HepG2 (cell line): ENCODE results near the gene NCKIPSD. TPM values are rescaled to one million over a fixed set of nuclear protein-coding genes. Genes with fewer than 3 reads are reported as not detected.
A peak's percentile ranks its signal among the peaks of the same experiment; 100 is the strongest.

Experiments used
- CBFB ChIP-seq: sonication (generic); formaldehyde crosslinking; IDR thresholded peaks from 2 replicates; pipeline ENCODE4 v1.4.0; 2020; ENCODE audit warnings: missing genetic modification reagents
- HOXA3 ChIP-seq: sonication (generic); formaldehyde crosslinking; IDR thresholded peaks from 2 replicates; pipeline ENCODE4 v1.5.0; 2020; ENCODE audit warnings: missing genetic modification reagents
- ISL2 ChIP-seq: sonication (generic); formaldehyde crosslinking; IDR thresholded peaks from 2 replicates; pipeline ENCODE4 v1.5.0; 2020; ENCODE audit warnings: missing genetic modification reagents
- LRRFIP1 ChIP-seq: sonication (generic); formaldehyde crosslinking; conservative IDR thresholded peaks from 2 replicates; pipeline ENCODE4 v1.4.0; 2020; ENCODE audit warnings: missing genetic modification reagents
- POGK ChIP-seq: sonication (generic); formaldehyde crosslinking; conservative IDR thresholded peaks from 2 replicates; pipeline ENCODE4 v1.8.0; 2022; ENCODE audit warnings: mild to moderate bottlenecking, moderate library complexity, missing genetic modification reagents
- RBAK ChIP-seq: sonication (generic); formaldehyde crosslinking; IDR thresholded peaks from 2 replicates; pipeline ENCODE4 v1.5.1; 2020; ENCODE audit warnings: mild to moderate bottlenecking, missing genetic modification reagents
- RBM22 ChIP-seq: fragments of 200-400 bp; formaldehyde crosslinking; optimal IDR thresholded peaks from 2 replicates; pipeline ENCODE3; 2017; ENCODE audit warnings: mild to moderate bottlenecking, low read length, moderate library complexity
- SMARCE1 ChIP-seq: fragments of 450-650 bp; IDR thresholded peaks from 2 replicates; pipeline ENCODE4 v1.6.1; 2017; ENCODE audit warnings: borderline replicate concordance
- SOX5 ChIP-seq: IDR thresholded peaks from 2 replicates; pipeline ENCODE4 v1.6.1; 2016; ENCODE audit warnings: borderline replicate concordance
- YEATS4 ChIP-seq: sonication (generic); formaldehyde crosslinking; IDR thresholded peaks from 2 replicates; pipeline ENCODE4 v1.4.0; 2020; ENCODE audit warnings: missing genetic modification reagents, borderline replicate concordance
- ZNF207 ChIP-seq: fragments of 450-650 bp; IDR thresholded peaks from 2 replicates; pipeline ENCODE4 v1.6.1; 2016; ENCODE audit warnings: antibody characterized with exemption, borderline replicate concordance
- ZNF235 ChIP-seq: sonication (generic); formaldehyde crosslinking; IDR thresholded peaks from 2 replicates; pipeline ENCODE4 v1.8.1; 2023; ENCODE audit warnings: mild to moderate bottlenecking, missing genetic modification reagents, borderline replicate concordance
- ZNF281 ChIP-seq: sonication (generic); formaldehyde crosslinking; IDR thresholded peaks from 2 replicates; pipeline ENCODE4 v1.4.0; 2020; ENCODE audit warnings: missing genetic modification reagents, borderline replicate concordance
- ZNF800 ChIP-seq: sonication (generic); formaldehyde crosslinking; IDR thresholded peaks from 2 replicates; pipeline ENCODE4 v1.4.0; 2020; ENCODE audit warnings: missing genetic modification reagents
- ZNF816 ChIP-seq: sonication (generic); formaldehyde crosslinking; IDR thresholded peaks from 2 replicates; pipeline ENCODE4 v1.8.0; 2022; ENCODE audit warnings: missing genetic modification reagents, mild to moderate bottlenecking, borderline replicate concordance
- polyA plus RNA-seq, 8 experiments: library from polyadenylated mRNA; depleted of rRNA in 3 of 8; stranded (reverse) in 7 of 8; unstranded in 1 of 8; fragments of >200 nt; fragmentation: Illumina TruSeq in 4 of 8; extraction: Trizol in 4 of 8; gene quantifications; 2 replicates each; pipeline versions ENCODE4 v1.2.1 to v1.2.3, GENCODE V29; 2011 to 2016; ENCODE audit warnings: low read depth in 4 of 8, missing spikeins in 1 of 8, mixed read lengths in 1 of 8; ENCODE audit not compliant: insufficient read depth in 1 of 8
- total RNA-seq, 5 experiments: library from RNA; depleted of rRNA; stranded (reverse); fragments of >200 nt; fragmentation: Illumina TruSeq; extraction: Trizol; gene quantifications; 2 replicates each; pipeline ENCODE4 v1.2.3, GENCODE V29; 2016; ENCODE audit warnings: low read depth in 1 of 5
- TF ChIP-seq, protein P1 (sequence below): sonication (generic); formaldehyde crosslinking; IDR thresholded peaks from 2 replicates; pipeline ENCODE4 v1.4.0; 2020; ENCODE audit warnings: missing genetic modification reagents
- TF ChIP-seq, protein P2 (sequence below): sonication (generic); formaldehyde crosslinking; IDR thresholded peaks from 2 replicates; pipeline ENCODE4 v1.8.1; 2022; ENCODE audit warnings: mild to moderate bottlenecking, missing genetic modification reagents

NCKIPSD gene
- total and polyA plus RNA-seq, 2 of the 13 experiments (the other 11 are each of a cell fraction or from before 2014, with no cell fraction given) = 13.5 to 35.2 TPM

DNA sequence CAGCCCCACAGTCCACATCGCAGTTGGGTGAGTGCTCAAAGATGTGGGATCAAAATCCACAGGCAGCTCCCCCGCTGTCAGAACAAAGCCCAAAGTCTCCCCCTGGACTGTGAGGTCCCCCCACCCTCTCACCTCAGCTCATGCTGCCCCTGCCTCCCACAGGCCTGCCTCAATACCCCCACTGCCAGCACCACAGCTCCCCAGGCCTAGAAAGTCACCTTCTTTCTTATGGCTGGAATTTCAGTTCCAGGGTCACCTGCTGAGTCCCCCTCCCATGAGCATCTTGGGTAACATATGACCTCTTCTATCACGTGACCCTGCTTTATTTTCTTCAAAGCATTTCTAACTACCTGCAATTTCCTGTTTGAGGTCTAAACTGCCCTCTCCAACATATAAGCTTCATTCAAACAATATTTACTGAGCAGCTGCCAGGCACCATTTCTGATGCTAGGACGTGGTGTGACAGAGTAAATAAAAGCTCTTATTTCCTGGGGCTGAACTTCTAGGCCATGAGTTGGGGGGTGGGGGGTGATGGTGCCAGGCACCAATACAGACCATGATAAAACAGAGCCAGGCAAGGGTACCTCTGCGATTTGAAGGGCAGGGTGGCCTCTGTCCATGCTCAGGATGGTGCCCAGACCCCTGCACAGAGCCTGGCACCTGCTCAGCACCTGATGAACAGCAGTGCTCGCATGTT is 61.7 kb downstream of the NCKIPSD start (continued):
- TF ChIP-seq, protein P1, sequence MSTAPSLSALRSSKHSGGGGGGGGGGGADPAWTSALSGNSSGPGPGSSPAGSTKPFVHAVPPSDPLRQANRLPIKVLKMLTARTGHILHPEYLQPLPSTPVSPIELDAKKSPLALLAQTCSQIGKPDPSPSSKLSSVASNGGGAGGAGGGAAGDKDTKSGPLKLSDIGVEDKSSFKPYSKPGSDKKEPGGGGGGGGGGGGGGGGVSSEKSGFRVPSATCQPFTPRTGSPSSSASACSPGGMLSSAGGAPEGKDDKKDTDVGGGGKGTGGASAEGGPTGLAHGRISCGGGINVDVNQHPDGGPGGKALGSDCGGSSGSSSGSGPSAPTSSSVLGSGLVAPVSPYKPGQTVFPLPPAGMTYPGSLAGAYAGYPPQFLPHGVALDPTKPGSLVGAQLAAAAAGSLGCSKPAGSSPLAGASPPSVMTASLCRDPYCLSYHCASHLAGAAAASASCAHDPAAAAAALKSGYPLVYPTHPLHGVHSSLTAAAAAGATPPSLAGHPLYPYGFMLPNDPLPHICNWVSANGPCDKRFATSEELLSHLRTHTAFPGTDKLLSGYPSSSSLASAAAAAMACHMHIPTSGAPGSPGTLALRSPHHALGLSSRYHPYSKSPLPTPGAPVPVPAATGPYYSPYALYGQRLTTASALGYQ (CRISPR knock-in tag) = no peak
- TF ChIP-seq, protein P2, sequence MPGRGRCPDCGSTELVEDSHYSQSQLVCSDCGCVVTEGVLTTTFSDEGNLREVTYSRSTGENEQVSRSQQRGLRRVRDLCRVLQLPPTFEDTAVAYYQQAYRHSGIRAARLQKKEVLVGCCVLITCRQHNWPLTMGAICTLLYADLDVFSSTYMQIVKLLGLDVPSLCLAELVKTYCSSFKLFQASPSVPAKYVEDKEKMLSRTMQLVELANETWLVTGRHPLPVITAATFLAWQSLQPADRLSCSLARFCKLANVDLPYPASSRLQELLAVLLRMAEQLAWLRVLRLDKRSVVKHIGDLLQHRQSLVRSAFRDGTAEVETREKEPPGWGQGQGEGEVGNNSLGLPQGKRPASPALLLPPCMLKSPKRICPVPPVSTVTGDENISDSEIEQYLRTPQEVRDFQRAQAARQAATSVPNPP = no peak
- TF ChIP-seq ISL2 = no peak; the same call in 1 of the 2 replicates
- TF ChIP-seq SOX5 (CRISPR knock-in tag) = peak; percentile 76; the same call in 1 of the 2 replicates
- TF ChIP-seq RBAK (CRISPR knock-in tag) = no peak
- no peak for TF ChIP-seq ZNF235 (CRISPR knock-in tag)
- TF ChIP-seq SMARCE1 = no peak
- peak; percentile 14; the same call in 1 of the 2 replicates for TF ChIP-seq CBFB (CRISPR knock-in tag)
- no peak for TF ChIP-seq ZNF207
- peak; percentile 88; the same call in 1 of the 2 replicates for TF ChIP-seq ZNF816 (CRISPR knock-in tag)
- no peak for TF ChIP-seq RBM22
- no peak for TF ChIP-seq YEATS4 (CRISPR knock-in tag)
- no peak for TF ChIP-seq POGK
- no peak for TF ChIP-seq ZNF281 (CRISPR knock-in tag)
- TF ChIP-seq LRRFIP1 (CRISPR knock-in tag) = no peak
- TF ChIP-seq HOXA3 = no peak
- no peak for TF ChIP-seq ZNF800
